GM19025 (cell line): ENCODE data around the gene DRG1.
"Not testable (repeated sequence)": the region's sequence is repeated elsewhere in the genome, so short reads cannot be mapped to it uniquely, and the experiment has no call there.

ENCODE experiments used
- ATAC-seq: cut with Tn5 transposase; IDR thresholded peaks from one replicate; pipeline ENCODE4 v1.9.1; 2021; ENCODE audit warnings: mild to moderate bottlenecking, low read depth, moderate library complexity; ENCODE audit not compliant: unreplicated experiment

Gene DRG1

GRCh38 chr22:31441652-31442051 lies 42.2 kb downstream of the DRG1 start:
- ATAC-seq = no peak

GRCh38 chr22:31442768-31443489 lies 43.5 kb downstream of the DRG1 start:
- ATAC-seq = no peak

GRCh38 chr22:31443516-31443915 lies 44.1 kb downstream of the DRG1 start:
- ATAC-seq = no peak

GRCh38 chr22:31445642-31446041 lies 46.2 kb downstream of the DRG1 start:
- no peak for ATAC-seq

GRCh38 chr22:31446208-31446607 lies 46.8 kb downstream of the DRG1 start:
- no peak for ATAC-seq

- ATAC-seq = no peak
Measured at GRCh38 chr22:31446767-31447166, 47.4 kb downstream of the DRG1 start.

- ATAC-seq = no peak
Measured at GRCh38 chr22:31447337-31447736, 47.9 kb downstream of the DRG1 start.

GRCh38 chr22:31448382-31448781 lies 49.0 kb downstream of the DRG1 start:
- no peak for ATAC-seq

- ATAC-seq = no peak
Measured at GRCh38 chr22:31449506-31449905, 50.1 kb downstream of the DRG1 start.

- ATAC-seq = no peak
Measured at GRCh38 chr22:31451709-31452571, 52.5 kb downstream of the DRG1 start.

GRCh38 chr22:31461699-31462098 lies 62.3 kb downstream of the DRG1 start:
- ATAC-seq = no peak

GRCh38 chr22:31465307-31465706 lies 65.9 kb downstream of the DRG1 start:
- no peak for ATAC-seq

- ATAC-seq = no peak
Measured at GRCh38 chr22:31474743-31475142, 75.3 kb downstream of the DRG1 start.

- no peak for ATAC-seq
Measured at GRCh38 chr22:31475800-31476199, 76.4 kb downstream of the DRG1 start.

GRCh38 chr22:31477329-31477728 lies 77.9 kb downstream of the DRG1 start:
- no peak for ATAC-seq

GRCh38 chr22:31481129-31481528 lies 81.7 kb downstream of the DRG1 start:
- ATAC-seq = no peak

- not testable (repeated sequence) for ATAC-seq
Measured at GRCh38 chr22:31482470-31482869, 83.1 kb downstream of the DRG1 start.
